ENCODE results near the gene TMOD3. TPM values are rescaled to one million over a fixed set of nuclear protein-coding genes. Genes with fewer than 3 reads are reported as not detected.

Gene TMOD3
- total RNA-seq, 6 experiments from 2014 or later = 15.0 to 32.2 (median 20.6) TPM

DNA sequence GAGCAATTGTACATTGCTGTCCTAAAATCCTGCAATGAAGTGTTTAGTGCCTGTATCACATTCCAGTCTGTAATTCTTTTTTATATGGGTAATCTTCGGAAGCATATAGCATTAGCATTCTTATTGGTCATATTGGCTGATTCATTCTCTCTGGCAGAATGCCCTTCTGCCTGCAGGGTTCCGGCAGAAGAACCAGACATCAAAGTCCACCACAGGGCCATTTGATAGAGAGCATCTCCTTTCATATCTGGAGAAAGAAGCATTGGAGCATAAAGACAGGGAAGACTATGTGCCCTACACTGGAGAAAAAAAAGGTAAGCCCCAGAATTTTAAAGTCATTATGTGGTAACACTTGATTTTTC lies 39.6 kb downstream of the TMOD3 start:
- Histone ChIP-seq H3K36me3 (no peaks in the 10 kb centered on the region), H3K9me3 (no peaks in the 10 kb centered on the region), H3K27ac (peak overlapping the region in 2 of 3 donors; percentile 37 to 64), H3K4me3 (peak overlapping the region in 1 of 3 donors; percentile 34), H3K27me3 (no peaks in the 10 kb centered on the region), H3K4me1 (peaks cover 0 to 41% (median 7%) of the 10 kb centered on the region in 4 donors)
- intact Hi-C loops (cut with DNase I) = no loop called here
- TF ChIP-seq, protein P1, sequence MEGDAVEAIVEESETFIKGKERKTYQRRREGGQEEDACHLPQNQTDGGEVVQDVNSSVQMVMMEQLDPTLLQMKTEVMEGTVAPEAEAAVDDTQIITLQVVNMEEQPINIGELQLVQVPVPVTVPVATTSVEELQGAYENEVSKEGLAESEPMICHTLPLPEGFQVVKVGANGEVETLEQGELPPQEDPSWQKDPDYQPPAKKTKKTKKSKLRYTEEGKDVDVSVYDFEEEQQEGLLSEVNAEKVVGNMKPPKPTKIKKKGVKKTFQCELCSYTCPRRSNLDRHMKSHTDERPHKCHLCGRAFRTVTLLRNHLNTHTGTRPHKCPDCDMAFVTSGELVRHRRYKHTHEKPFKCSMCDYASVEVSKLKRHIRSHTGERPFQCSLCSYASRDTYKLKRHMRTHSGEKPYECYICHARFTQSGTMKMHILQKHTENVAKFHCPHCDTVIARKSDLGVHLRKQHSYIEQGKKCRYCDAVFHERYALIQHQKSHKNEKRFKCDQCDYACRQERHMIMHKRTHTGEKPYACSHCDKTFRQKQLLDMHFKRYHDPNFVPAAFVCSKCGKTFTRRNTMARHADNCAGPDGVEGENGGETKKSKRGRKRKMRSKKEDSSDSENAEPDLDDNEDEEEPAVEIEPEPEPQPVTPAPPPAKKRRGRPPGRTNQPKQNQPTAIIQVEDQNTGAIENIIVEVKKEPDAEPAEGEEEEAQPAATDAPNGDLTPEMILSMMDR (IDR thresholded peaks at IDR 0.05) = no peak
- no peak for TF ChIP-seq POLR2A (IDR thresholded peaks at IDR 0.05)
- WGBS (ENCODE audit: insufficient coverage, low coverage, low lambda C conversion rate, missing lambda C conversion rate) = 14% methylated on average over 2 of the region's 2 CpGs
- ATAC-seq (peak; percentile 72 to 80 (median 80)), DNase-seq (peak in 1 of 3 donors; percentile 63)

DNA sequence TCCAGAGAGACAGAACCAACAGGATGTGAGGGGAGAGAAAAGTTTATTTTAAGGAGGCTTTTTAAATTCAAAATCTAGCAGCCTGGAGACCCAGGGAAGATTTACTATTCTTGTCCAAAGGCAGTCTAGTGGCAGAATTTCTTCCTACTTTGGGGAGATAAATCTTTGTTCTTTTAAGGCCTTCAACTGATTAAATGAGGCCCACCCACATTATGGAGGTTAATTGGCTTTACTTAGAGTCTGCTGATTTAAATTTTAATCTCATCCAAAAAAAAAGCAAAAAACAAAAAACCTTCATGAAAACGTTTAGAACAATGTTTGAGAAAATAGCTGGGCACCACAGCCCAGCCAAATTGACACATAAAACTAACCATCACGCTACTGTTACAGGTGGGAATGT lies 41.3 kb downstream of the TMOD3 start:
- H3K4me1 ChIP-seq = peaks cover 0 to 36% (median 10%) of the 10 kb centered on the region in 4 donors
- no peak for TF ChIP-seq POLR2A (IDR thresholded peaks at IDR 0.05)
- TF ChIP-seq, protein P1 (IDR thresholded peaks at IDR 0.05) = no peak
- no peaks in the 10 kb centered on the region for H3K36me3 ChIP-seq

DNA sequence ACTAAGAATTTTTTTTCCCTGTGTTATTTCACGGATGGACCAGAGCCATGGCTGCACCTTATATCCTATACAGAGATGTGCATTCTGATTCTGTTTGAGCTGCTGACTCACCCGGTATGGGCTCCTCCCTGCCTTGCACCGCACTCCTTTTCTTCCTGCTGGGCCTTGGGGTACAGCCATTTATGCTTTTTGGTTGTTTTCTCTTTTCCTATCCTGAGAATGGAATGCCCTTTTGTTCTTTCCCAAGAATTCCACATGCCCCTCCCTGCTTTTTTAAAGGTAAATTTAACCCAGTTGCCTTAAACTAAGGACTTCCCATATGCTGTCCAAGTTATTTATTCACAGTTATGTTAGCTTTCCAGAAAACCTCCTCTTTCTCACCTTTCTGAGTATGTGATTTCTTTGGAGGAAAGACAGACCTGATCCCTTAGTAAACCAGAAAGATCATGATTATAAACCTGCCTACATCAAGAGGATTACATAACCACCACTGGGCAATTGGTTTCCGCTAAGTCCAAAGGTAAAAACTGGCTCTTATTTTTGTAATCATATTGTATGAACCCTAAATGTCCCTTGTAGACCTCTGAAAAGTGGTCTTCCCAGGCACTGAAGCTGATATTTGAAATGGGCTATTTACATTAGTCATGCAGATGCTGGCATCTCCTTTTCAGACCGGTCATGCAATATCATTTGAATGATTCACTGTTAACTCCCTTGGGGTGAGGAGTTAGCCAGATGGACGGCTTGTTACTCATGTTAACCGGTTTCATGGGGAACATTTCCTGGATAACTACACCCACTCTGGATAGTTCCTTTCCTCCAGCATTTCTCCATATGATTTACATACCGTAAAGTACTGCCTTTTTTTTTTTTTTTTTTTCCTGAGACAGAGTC lies 45.5 kb downstream of the TMOD3 start:
- intact Hi-C loops (cut with DNase I) = no loop called here
- H3K27ac ChIP-seq = peak overlapping the region in 2 of 3 donors; percentile 22 to 65

More for the DNA sequence above, 41.3 kb downstream of the TMOD3 start:
- intact Hi-C loops (cut with DNase I) = no loop called here
- Histone ChIP-seq H3K27me3 (no peaks in the 10 kb centered on the region), H3K4me3 (no peak overlapping the region), H3K9me3 (no peaks in the 10 kb centered on the region), H3K27ac (no peak overlapping the region)
- DNase-seq = no peak
- ATAC-seq = no peak
- 77% methylated on average over 2 of the region's 2 CpGs for WGBS (ENCODE audit: insufficient coverage, low coverage, low lambda C conversion rate, missing lambda C conversion rate)

DNA sequence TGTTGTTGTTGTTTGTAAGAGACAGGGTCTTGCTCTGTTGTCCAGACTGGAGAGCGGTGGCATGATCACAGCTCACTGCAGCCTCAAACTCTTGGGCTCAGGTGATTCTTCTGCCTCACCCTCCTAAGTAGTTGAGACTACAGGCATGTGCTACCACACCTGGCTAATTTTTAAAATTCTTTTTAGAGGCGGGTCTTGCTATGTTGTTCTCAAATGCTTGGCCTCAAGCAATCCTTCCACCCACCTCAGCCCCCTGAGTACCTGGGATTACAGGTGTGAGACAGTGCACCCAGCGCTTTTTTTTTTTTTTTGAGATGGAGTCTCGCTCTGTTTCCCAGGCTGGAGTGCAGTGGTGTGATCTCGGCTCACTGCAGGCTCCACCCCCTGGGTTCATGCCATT lies 46.7 kb downstream of the TMOD3 start:
- WGBS (ENCODE audit: insufficient coverage, low coverage, low lambda C conversion rate, missing lambda C conversion rate) = 91% methylated on average over 4 of the region's 5 CpGs
- Histone ChIP-seq H3K4me1 (peaks cover 0 to 25% (median 8%) of the 10 kb centered on the region in 4 donors), H3K27me3 (no peaks in the 10 kb centered on the region), H3K36me3 (no peaks in the 10 kb centered on the region), H3K9me3 (no peaks in the 10 kb centered on the region), H3K27ac (no peak overlapping the region), H3K4me3 (no peak overlapping the region)
- DNase-seq = no peak
- intact Hi-C loops (cut with DNase I) = no loop called here
- no peak for TF ChIP-seq POLR2A (IDR thresholded peaks at IDR 0.05)
- TF ChIP-seq, protein P1 (IDR thresholded peaks at IDR 0.05) = no peak
- ATAC-seq = no peak

More for the DNA sequence above, 45.5 kb downstream of the TMOD3 start:
- DNase-seq (no peak), ATAC-seq (peak; percentile 68 to 81 (median 77))
- 54% methylated on average over 8 of the region's 8 CpGs for WGBS (ENCODE audit: insufficient coverage, low coverage, low lambda C conversion rate, missing lambda C conversion rate)
- Histone ChIP-seq H3K4me3 (no peak overlapping the region), H3K9me3 (no peaks in the 10 kb centered on the region), H3K36me3 (no peaks in the 10 kb centered on the region), H3K27me3 (no peaks in the 10 kb centered on the region), H3K4me1 (peaks cover 0 to 25% (median 8%) of the 10 kb centered on the region in 4 donors)
- TF ChIP-seq, protein P1 (IDR thresholded peaks at IDR 0.05) = no peak
- no peak for TF ChIP-seq POLR2A (IDR thresholded peaks at IDR 0.05)

Data from right lobe of liver (tissue), 6 donors.